ENCODE results near the gene ZNF559. TPM values are rescaled to one million over a fixed set of nuclear protein-coding genes. Genes with fewer than 3 reads are reported as not detected.

Gene ZNF559
- total RNA-seq, 1 experiment from 2014 or later, result 15.1 TPM

DNA sequence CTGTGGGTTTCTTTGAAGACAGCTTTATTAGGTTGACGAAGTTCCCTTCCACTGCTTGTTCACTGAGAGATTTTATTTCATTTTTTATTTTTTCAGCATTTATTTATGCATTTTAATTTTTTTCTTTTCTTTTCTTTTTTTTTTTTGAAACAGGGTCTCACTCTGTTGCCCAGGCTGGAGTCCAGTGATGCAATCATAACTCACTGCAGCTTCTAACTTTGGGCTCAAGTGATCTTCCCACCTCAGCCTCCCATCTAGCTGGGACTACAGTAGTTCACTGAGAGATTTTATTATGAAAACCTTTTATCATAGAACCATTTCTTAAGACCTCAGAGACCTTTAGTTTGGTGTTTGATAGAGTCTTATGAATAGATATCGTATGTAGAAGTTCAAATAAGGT, 28.5 kb downstream of the ZNF559 start (continued):
- no peak for TF ChIP-seq AFF4 (CRISPR knock-in tag; IDR thresholded peaks at IDR 0.05; ENCODE audit: borderline replicate concordance)
- no peak for TF ChIP-seq NR1H2 (CRISPR knock-in tag; IDR thresholded peaks at IDR 0.05)
- no peak for TF ChIP-seq NR3C1 (CRISPR knock-in tag; conservative IDR thresholded peaks at IDR 0.05; ENCODE audit: low read depth)
- no peak for TF ChIP-seq ATF6 (CRISPR knock-in tag; IDR thresholded peaks at IDR 0.05)
- TF ChIP-seq SMAD3 (CRISPR knock-in tag; IDR thresholded peaks at IDR 0.05; ENCODE audit: borderline replicate concordance), result no peak
- no peak for TF ChIP-seq OVOL2 (CRISPR knock-in tag; IDR thresholded peaks at IDR 0.05; ENCODE audit: borderline replicate concordance)
- TF ChIP-seq ESRRA (CRISPR knock-in tag; IDR thresholded peaks at IDR 0.05; ENCODE audit: borderline replicate concordance), result no peak

GRCh38 chr19:9353011-9353410, 29.0 kb downstream of the ZNF559 start:
- Mint-ChIP-seq H3K36me3 (peaks cover 67% of the 10 kb centered on the region), H3K27ac (no peak overlapping the region), H3K27me3 (ENCODE audit: low read depth) (no peaks in the 10 kb centered on the region; the same call in none of the 2 replicates), H3K4me1 (no peaks in the 10 kb centered on the region), H3K9me3 (peaks cover 43% of the 10 kb centered on the region), H3K4me3 (no peak overlapping the region)
- POLR2A ChIA-PET, result no interaction called here
- ATAC-seq, result no peak
- CTCF ChIA-PET, result no interaction called here
- DNase-seq (ENCODE audit: low spot score), result no peak
- TF ChIP-seq NFYB (CRISPR knock-in tag; conservative IDR thresholded peaks at IDR 0.05; ENCODE audit: low read depth) (no peak), FOXP4 (CRISPR knock-in tag; IDR thresholded peaks at IDR 0.05) (no peak), SOX15 (CRISPR knock-in tag; IDR thresholded peaks at IDR 0.05) (no peak), OVOL2 (CRISPR knock-in tag; IDR thresholded peaks at IDR 0.05; ENCODE audit: borderline replicate concordance) (no peak), CREM (CRISPR knock-in tag; IDR thresholded peaks at IDR 0.05) (no peak), ZNF416 (CRISPR knock-in tag; IDR thresholded peaks at IDR 0.05) (no peak), STAT6 (CRISPR knock-in tag; conservative IDR thresholded peaks at IDR 0.05; ENCODE audit: low read depth) (no peak), ZSCAN18 (CRISPR knock-in tag; IDR thresholded peaks at IDR 0.05) (no peak), ZMAT4 (CRISPR knock-in tag; IDR thresholded peaks at IDR 0.05) (no peak), TCF7 (CRISPR knock-in tag; IDR thresholded peaks at IDR 0.05; ENCODE audit: low read depth) (no peak)
- TF ChIP-seq, protein P1, sequence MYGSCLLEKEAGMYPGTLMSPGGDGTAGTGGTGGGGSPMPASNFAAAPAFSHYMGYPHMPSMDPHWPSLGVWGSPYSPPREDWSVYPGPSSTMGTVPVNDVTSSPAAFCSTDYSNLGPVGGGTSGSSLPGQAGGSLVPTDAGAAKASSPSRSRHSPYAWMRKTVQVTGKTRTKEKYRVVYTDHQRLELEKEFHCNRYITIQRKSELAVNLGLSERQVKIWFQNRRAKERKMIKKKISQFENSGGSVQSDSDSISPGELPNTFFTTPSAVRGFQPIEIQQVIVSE (CRISPR knock-in tag; IDR thresholded peaks at IDR 0.05; ENCODE audit: borderline replicate concordance), result no peak
- TF ChIP-seq, protein P2, sequence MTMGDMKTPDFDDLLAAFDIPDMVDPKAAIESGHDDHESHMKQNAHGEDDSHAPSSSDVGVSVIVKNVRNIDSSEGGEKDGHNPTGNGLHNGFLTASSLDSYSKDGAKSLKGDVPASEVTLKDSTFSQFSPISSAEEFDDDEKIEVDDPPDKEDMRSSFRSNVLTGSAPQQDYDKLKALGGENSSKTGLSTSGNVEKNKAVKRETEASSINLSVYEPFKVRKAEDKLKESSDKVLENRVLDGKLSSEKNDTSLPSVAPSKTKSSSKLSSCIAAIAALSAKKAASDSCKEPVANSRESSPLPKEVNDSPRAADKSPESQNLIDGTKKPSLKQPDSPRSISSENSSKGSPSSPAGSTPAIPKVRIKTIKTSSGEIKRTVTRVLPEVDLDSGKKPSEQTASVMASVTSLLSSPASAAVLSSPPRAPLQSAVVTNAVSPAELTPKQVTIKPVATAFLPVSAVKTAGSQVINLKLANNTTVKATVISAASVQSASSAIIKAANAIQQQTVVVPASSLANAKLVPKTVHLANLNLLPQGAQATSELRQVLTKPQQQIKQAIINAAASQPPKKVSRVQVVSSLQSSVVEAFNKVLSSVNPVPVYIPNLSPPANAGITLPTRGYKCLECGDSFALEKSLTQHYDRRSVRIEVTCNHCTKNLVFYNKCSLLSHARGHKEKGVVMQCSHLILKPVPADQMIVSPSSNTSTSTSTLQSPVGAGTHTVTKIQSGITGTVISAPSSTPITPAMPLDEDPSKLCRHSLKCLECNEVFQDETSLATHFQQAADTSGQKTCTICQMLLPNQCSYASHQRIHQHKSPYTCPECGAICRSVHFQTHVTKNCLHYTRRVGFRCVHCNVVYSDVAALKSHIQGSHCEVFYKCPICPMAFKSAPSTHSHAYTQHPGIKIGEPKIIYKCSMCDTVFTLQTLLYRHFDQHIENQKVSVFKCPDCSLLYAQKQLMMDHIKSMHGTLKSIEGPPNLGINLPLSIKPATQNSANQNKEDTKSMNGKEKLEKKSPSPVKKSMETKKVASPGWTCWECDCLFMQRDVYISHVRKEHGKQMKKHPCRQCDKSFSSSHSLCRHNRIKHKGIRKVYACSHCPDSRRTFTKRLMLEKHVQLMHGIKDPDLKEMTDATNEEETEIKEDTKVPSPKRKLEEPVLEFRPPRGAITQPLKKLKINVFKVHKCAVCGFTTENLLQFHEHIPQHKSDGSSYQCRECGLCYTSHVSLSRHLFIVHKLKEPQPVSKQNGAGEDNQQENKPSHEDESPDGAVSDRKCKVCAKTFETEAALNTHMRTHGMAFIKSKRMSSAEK (CRISPR knock-in tag; IDR thresholded peaks at IDR 0.05; ENCODE audit: borderline replicate concordance), result no peak

All from WTC11 (cell line).